Panc1 (cell line): ENCODE results near the gene LDLRAD4. TPM values are rescaled to one million over a fixed set of nuclear protein-coding genes. Genes with fewer than 3 reads are reported as not detected.

Experiments used
- ATAC-seq: fragments of 200-7000 bp; cut with Tn5 transposase; 2 replicates; pipeline ENCODE4 v1.9.1; 2020; ENCODE audit warnings: mild to moderate bottlenecking, moderate library complexity
- BruUV-seq: library from RNA; stranded (reverse); fragments of 400-500 nt; replicated peaks from 2 replicates; lab custom pipeline; 2021; lab: Mats Ljungman, UMichigan
- CTCF ChIA-PET: fragments of 300-600 bp; sonication (Branson Sonifier 250); formaldehyde crosslinking; loops from one replicate; lab custom pipeline; 2022; ENCODE audit warnings: antibody characterized with exemption; lab: Charles Lee
- POLR2A ChIA-PET: fragments of 300-600 bp; sonication (Branson Sonifier 250); formaldehyde crosslinking; loops from one replicate; lab custom pipeline; 2022; ENCODE audit warnings: antibody characterized with exemption; lab: Charles Lee
- DNase-seq: peaks from one replicate; pipeline ENCODE4 v3.0.0-alpha.2; 2010; ENCODE audit warnings: low read depth, low spot score
- H3K27ac ChIP-seq: 2 replicates; pipeline ENCODE4 v1.5.1; 2011; ENCODE audit warnings: mild to moderate bottlenecking, low read length, inconsistent platforms
- H3K27me3 ChIP-seq: fragments of 200-500 bp; sonication (Bioruptor generic); 2 replicates; pipeline ENCODE4 v1.6.0; 2014; ENCODE audit warnings: low read length, inconsistent platforms; ENCODE audit not compliant: control insufficient read depth, insufficient read depth
- H3K36me3 ChIP-seq: fragments of 200-500 bp; sonication (Bioruptor generic); 2 replicates; pipeline ENCODE4 v1.5.1; 2014; ENCODE audit warnings: inconsistent platforms, mild to moderate bottlenecking, low read length, moderate library complexity; ENCODE audit not compliant: control insufficient read depth, insufficient read depth
- H3K4me1 ChIP-seq: 2 replicates; pipeline ENCODE4 v1.5.1; 2011; ENCODE audit warnings: inconsistent platforms, mild to moderate bottlenecking, low read length, moderate library complexity; ENCODE audit not compliant: control insufficient read depth, insufficient read depth
- H3K4me3 ChIP-seq, 2 experiments: 2 replicates each; pipeline ENCODE4 v1.5.1; 2011 to 2012; ENCODE audit warnings: low read depth in 2 of 2, low read length in 2 of 2, mild to moderate bottlenecking in 2 of 2, inconsistent platforms in 1 of 2, moderate library complexity in 1 of 2
- H3K9me3 ChIP-seq: fragments of 200-500 bp; sonication (Bioruptor generic); 2 replicates; pipeline ENCODE4 v1.5.1; 2014; ENCODE audit warnings: low read depth, mild to moderate bottlenecking, inconsistent platforms, low read length, moderate library complexity; ENCODE audit not compliant: control insufficient read depth, insufficient read depth
- CTCF ChIP-seq: fragments of 450-650 bp; IDR thresholded peaks from 2 replicates; pipeline ENCODE4 v1.5.1; 2017; ENCODE audit warnings: mild to moderate bottlenecking
- POLR2AphosphoS5 ChIP-seq: IDR thresholded peaks from 2 replicates; pipeline ENCODE4 v1.6.1; 2012; ENCODE audit warnings: mild to moderate bottlenecking, low read depth, low read length, moderate library complexity
- REST ChIP-seq, 2 experiments: IDR thresholded peaks; 2 replicates each; pipeline ENCODE4 v1.6.1; 2011 to 2012; ENCODE audit warnings: low read depth in 2 of 2, control low read depth in 1 of 2, low read length in 1 of 2, mild to moderate bottlenecking in 1 of 2, moderate library complexity in 1 of 2; ENCODE audit not compliant: insufficient read depth in 1 of 2
- SIN3A ChIP-seq: IDR thresholded peaks from 2 replicates; pipeline ENCODE4 v1.6.1; 2012; ENCODE audit warnings: low read depth, mild to moderate bottlenecking, low read length, moderate library complexity, borderline replicate concordance; ENCODE audit not compliant: insufficient read depth
- TCF7L2 ChIP-seq: IDR thresholded peaks from 2 replicates; pipeline ENCODE4 v1.6.1; 2011; ENCODE audit warnings: mild to moderate bottlenecking, low read depth, low read length, inconsistent platforms
- in situ Hi-C: cut with HindIII; loops from 2 replicates; pipeline ENCODE4 v1.10.0; 2016; ENCODE audit warnings: low sequenced_read_pairs, low pct_unique_long_range_greater_than_20kb
- intact Hi-C: fragments of 100-400 bp; cut with micrococcal nuclease; formaldehyde crosslinking; loops from one replicate; pipeline ENCODE4 v1.10.0; 2022; ENCODE audit not compliant: unreplicated experiment
- total RNA-seq: library from RNA; stranded (reverse); gene quantifications from one replicate; pipeline ENCODE4 v1.2.1, GENCODE V29; 2021; ENCODE audit not compliant: unreplicated experiment

Gene LDLRAD4
- total RNA-seq, 1 experiment from 2014 or later, result 0.28 TPM

GRCh38 chr18:13580351-13580750, 361.8 kb downstream of the LDLRAD4 start:
- intact Hi-C loops, result no loop called here
- H3K4me3 ChIP-seq, result no peak overlapping the region
- CTCF ChIA-PET, result no interaction called here

GRCh38 chr18:13580991-13581390, 362.4 kb downstream of the LDLRAD4 start:
- ATAC-seq (no peak), DNase-seq (no peak)
- Histone ChIP-seq H3K4me1 (no peaks in the 10 kb centered on the region), H3K4me3 (no peak overlapping the region), H3K27ac (no peak overlapping the region), H3K9me3 (no peaks in the 10 kb centered on the region), H3K27me3 (peaks cover 2% of the 10 kb centered on the region; the same call in 1 of the 2 replicates), H3K36me3 (no peaks in the 10 kb centered on the region)
- in situ Hi-C loops (no loop called here), intact Hi-C loops (no loop called here)
- ChIA-PET POLR2A (interaction anchor here (0.7 kb wide), 1 partner anchor 311 kb away, joined by 5 read pairs; no protein-coding TSS in a partner anchor), CTCF (no interaction called here)
- TF ChIP-seq CTCF, result no peak
- TF ChIP-seq POLR2AphosphoS5, result no peak
- TF ChIP-seq REST (IDR thresholded peaks at IDR 0.05; ENCODE audit: insufficient read depth in 1 of 2, low read depth in 2 of 2, low read length in 1 of 2), result no peak
- TF ChIP-seq TCF7L2, result no peak
- TF ChIP-seq SIN3A, result no peak
- BruUV-seq, result no TSS peak

More at GRCh38 chr18:13580351-13580750, 361.8 kb downstream of the LDLRAD4 start:
- ATAC-seq, result no peak
- H3K27ac ChIP-seq, result no peak overlapping the region
- POLR2A ChIA-PET, result interaction anchor here (0.7 kb wide), 1 partner anchor 312 kb away, joined by 5 read pairs; no protein-coding TSS in a partner anchor
- no peaks in the 10 kb centered on the region for H3K9me3 ChIP-seq
- BruUV-seq, result no TSS peak
- no peak for DNase-seq
- no peaks in the 10 kb centered on the region for H3K36me3 ChIP-seq
- TF ChIP-seq POLR2AphosphoS5 (no peak), CTCF (no peak), REST (IDR thresholded peaks at IDR 0.05; ENCODE audit: insufficient read depth in 1 of 2, low read depth in 2 of 2, low read length in 1 of 2) (no peak), TCF7L2 (no peak), SIN3A (no peak)
- no peaks in the 10 kb centered on the region for H3K4me1 ChIP-seq
- H3K27me3 ChIP-seq, result peaks cover 2% of the 10 kb centered on the region; the same call in 1 of the 2 replicates
- in situ Hi-C loops, result no loop called here
